Cardiac fibroblast (primary cell): Measurements from ENCODE around the gene HIP1R.

Experiments used
- DNase-seq, 2 donors: peaks; one replicate each; pipeline versions ENCODE4 v3.0.0 to v3.0.0-alpha.2; 2010; ENCODE audit warnings: low read depth in 2 of 2
- H3K4me3 ChIP-seq, 2 donors: replicated peaks in 1 of 2; 1 replicate in 1 of 2; 2 replicates in 1 of 2; pipeline ENCODE4 v1.5.1; 2011; ENCODE audit warnings: low read depth in 2 of 2, low read length in 2 of 2, mild to moderate bottlenecking in 2 of 2, moderate library complexity in 1 of 2
- CTCF ChIP-seq: IDR thresholded peaks from one replicate; pipeline ENCODE4 v1.5.1; 2011; ENCODE audit warnings: low read depth, mild to moderate bottlenecking, low read length, inconsistent platforms

HIP1R gene

GRCh38 chr12:122876731-122877130 is 41.5 kb downstream of the HIP1R start:
- H3K4me3 ChIP-seq = no peak overlapping the region
- TF ChIP-seq CTCF = no peak
- DNase-seq = no peak

GRCh38 chr12:122878780-122879612 is 43.7 kb downstream of the HIP1R start:
- DNase-seq = no peak
- no peak overlapping the region for H3K4me3 ChIP-seq
- TF ChIP-seq CTCF = no peak

GRCh38 chr12:122880155-122880667 is 45.0 kb downstream of the HIP1R start:
- no peak for TF ChIP-seq CTCF
- peak in 1 of 2 donors; percentile 75 for DNase-seq
- no peak overlapping the region for H3K4me3 ChIP-seq

GRCh38 chr12:122880668-122881067 is 45.4 kb downstream of the HIP1R start:
- DNase-seq = peak; percentile 69 to 76
- peak; percentile 67 for TF ChIP-seq CTCF
- no peak overlapping the region for H3K4me3 ChIP-seq

- H3K4me3 ChIP-seq = no peak overlapping the region
- no peak for DNase-seq
- TF ChIP-seq CTCF = no peak
Observed at GRCh38 chr12:122882908-122883558, 47.8 kb downstream of the HIP1R start.

- TF ChIP-seq CTCF = no peak
- no peak overlapping the region for H3K4me3 ChIP-seq
- peak in 1 of 2 donors; percentile 30 for DNase-seq
Observed at GRCh38 chr12:122884091-122884826, 49.0 kb downstream of the HIP1R start.
